ENCODE measurements around the gene TENM4.

DNA sequence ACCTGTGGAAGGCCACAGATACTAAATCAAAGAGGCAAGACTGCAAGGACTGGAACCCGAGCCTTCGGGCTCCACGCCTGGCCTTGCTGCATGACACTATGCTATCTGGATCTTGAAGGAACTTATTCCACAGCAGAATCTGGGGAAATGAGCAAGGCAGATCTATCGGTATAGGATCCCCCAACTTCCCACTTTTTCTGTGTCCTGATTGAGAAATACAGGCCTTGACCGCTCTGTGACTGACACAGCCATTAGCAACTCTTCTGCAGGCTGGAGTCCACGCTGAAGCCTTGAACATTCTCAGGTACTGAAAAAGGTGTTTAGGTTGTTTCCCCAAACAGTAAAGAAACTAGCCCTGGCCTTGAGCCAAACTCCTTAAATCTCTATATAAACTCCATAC lies 625.0 kb downstream of the TENM4 start:
- TF ChIP-seq POLR2AphosphoS5 (IDR thresholded peaks at IDR 0.05): no peak
- TF ChIP-seq, protein P1, sequence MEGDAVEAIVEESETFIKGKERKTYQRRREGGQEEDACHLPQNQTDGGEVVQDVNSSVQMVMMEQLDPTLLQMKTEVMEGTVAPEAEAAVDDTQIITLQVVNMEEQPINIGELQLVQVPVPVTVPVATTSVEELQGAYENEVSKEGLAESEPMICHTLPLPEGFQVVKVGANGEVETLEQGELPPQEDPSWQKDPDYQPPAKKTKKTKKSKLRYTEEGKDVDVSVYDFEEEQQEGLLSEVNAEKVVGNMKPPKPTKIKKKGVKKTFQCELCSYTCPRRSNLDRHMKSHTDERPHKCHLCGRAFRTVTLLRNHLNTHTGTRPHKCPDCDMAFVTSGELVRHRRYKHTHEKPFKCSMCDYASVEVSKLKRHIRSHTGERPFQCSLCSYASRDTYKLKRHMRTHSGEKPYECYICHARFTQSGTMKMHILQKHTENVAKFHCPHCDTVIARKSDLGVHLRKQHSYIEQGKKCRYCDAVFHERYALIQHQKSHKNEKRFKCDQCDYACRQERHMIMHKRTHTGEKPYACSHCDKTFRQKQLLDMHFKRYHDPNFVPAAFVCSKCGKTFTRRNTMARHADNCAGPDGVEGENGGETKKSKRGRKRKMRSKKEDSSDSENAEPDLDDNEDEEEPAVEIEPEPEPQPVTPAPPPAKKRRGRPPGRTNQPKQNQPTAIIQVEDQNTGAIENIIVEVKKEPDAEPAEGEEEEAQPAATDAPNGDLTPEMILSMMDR (IDR thresholded peaks at IDR 0.05): no peak
